Kidney (tissue), 14 donors: Measurements from ENCODE around the gene RIOK1. TPM values are rescaled to one million over a fixed set of nuclear protein-coding genes. Genes with fewer than 3 reads are reported as not detected.

ENCODE experiments used
- DNase-seq, 5 donors: peaks; one replicate each; pipeline ENCODE4 v3.0.0-alpha.2; 2013 to 2020
- FAIRE-seq: peaks from 2 replicates; lab custom pipeline; 2012; peaks lifted over from hg19 to GRCh38; lab: Jason Lieb, UNC
- H3K27ac ChIP-seq, 2 donors: one replicate each; pipeline ENCODE4 v1.7.0; 2013; ENCODE audit warnings: low read depth in 2 of 2, low read length in 2 of 2, inconsistent platforms in 1 of 2
- H3K27me3 ChIP-seq: one replicate; pipeline ENCODE4 v1.7.1; 2013; ENCODE audit warnings: low read length, inconsistent platforms; ENCODE audit not compliant: control insufficient read depth, insufficient read depth
- H3K36me3 ChIP-seq, 3 donors: one replicate each; pipeline versions ENCODE4 v1.7.0 to v1.7.1; 2013; ENCODE audit warnings: low read length in 3 of 3, control low read depth in 1 of 3, inconsistent platforms in 1 of 3; ENCODE audit not compliant: insufficient read depth in 3 of 3, control insufficient read depth in 2 of 3
- H3K4me1 ChIP-seq, 3 donors: one replicate each; pipeline versions ENCODE4 v1.7.0 to v1.7.1; 2013; ENCODE audit warnings: low read length in 3 of 3, inconsistent platforms in 1 of 3, low read depth in 1 of 3; ENCODE audit not compliant: control insufficient read depth in 2 of 3, insufficient read depth in 2 of 3
- H3K4me3 ChIP-seq, 3 donors: one replicate each; pipeline versions ENCODE4 v1.7.0 to v1.8.1; 2013; ENCODE audit warnings: low read length in 3 of 3, control low read depth in 1 of 3, inconsistent platforms in 1 of 3
- H3K9ac ChIP-seq, 3 donors: one replicate each; pipeline versions ENCODE4 v1.7.0 to v1.7.1; 2013; ENCODE audit warnings: low read length in 3 of 3, control low read depth in 1 of 3, inconsistent platforms in 1 of 3
- H3K9me3 ChIP-seq, 3 donors: one replicate each; pipeline versions ENCODE4 v1.7.0 to v1.7.1; 2013; ENCODE audit warnings: low read length in 3 of 3, control low read depth in 1 of 3, inconsistent platforms in 1 of 3; ENCODE audit not compliant: control insufficient read depth in 2 of 3, insufficient read depth in 1 of 3
- intact Hi-C: fragments of 100-400 bp; cut with DNase I; formaldehyde crosslinking; loops from one replicate; pipeline ENCODE4 v1.11.1; 2022
- polyA plus RNA-seq: library from polyadenylated mRNA; stranded (reverse); fragments of 350-450 nt; fragmentation: Illumina TruSeq; extraction: RNeasy Lipid Tissue Mini Kit (QIAGEN cat#74804); gene quantifications from one replicate; pipeline ENCODE4 v1.2.3, GENCODE V29; 2014; ENCODE audit warnings: low read depth, low replicate concordance; ENCODE audit not compliant: insufficient read depth
- total RNA-seq: library from RNA; stranded (reverse); fragmentation: NEBNext Ultra II Directional; extraction: Animal tissue kit (Norgen Biotek cat#: 25700); gene quantifications from one replicate; pipeline ENCODE4 v1.2.1, GENCODE V29; 2021
- TF ChIP-seq, protein P1 (sequence below): IDR thresholded peaks from 3 replicates; pipeline ENCODE4 v1.5.1; 2012; ENCODE audit warnings: mild to moderate bottlenecking, moderate library complexity, borderline replicate concordance; ENCODE audit not compliant: insufficient read depth; ENCODE audit errors: extremely low read depth
- donor health status: control.
- donor health status: control.
- donor health status: control.
- donor health status: control.
- donor health status: control.
- donor health status: DM: yes; HTN: yes; CAD: no.
- donor health status: Normal renal cell carcinoma (clear cell type).

Gene RIOK1
- total and polyA plus RNA-seq, 2 donors from 2014 or later = 8.5 to 19.8 TPM

DNA sequence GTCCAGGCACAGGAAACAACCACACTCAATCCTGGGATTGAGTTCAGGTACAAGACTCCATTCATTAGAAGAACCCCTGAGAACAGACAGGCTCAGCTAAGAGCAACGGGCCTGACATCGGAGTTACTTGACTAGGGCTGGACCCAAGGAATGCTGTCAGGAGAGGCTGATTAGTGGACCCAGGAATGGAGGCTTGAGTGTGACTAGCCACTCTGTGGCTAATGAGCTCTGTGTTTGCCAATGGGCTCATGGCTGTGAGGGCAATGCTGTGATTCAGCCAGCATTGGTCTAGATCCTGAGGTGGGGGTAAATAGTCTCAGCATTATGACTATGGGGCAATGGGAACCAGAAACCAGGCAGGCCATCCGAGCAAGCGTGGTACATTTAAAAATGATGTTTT is 71.8 kb downstream of the RIOK1 start:
- H3K27me3 ChIP-seq = no peaks in the 10 kb centered on the region
- FAIRE-seq = no peak

GRCh38 chr6:7463785-7464184 is 74.2 kb downstream of the RIOK1 start:
- H3K9ac ChIP-seq = no peak overlapping the region
- H3K27ac ChIP-seq = no peak overlapping the region
- no peaks in the 10 kb centered on the region for H3K9me3 ChIP-seq
- TF ChIP-seq, protein P1, sequence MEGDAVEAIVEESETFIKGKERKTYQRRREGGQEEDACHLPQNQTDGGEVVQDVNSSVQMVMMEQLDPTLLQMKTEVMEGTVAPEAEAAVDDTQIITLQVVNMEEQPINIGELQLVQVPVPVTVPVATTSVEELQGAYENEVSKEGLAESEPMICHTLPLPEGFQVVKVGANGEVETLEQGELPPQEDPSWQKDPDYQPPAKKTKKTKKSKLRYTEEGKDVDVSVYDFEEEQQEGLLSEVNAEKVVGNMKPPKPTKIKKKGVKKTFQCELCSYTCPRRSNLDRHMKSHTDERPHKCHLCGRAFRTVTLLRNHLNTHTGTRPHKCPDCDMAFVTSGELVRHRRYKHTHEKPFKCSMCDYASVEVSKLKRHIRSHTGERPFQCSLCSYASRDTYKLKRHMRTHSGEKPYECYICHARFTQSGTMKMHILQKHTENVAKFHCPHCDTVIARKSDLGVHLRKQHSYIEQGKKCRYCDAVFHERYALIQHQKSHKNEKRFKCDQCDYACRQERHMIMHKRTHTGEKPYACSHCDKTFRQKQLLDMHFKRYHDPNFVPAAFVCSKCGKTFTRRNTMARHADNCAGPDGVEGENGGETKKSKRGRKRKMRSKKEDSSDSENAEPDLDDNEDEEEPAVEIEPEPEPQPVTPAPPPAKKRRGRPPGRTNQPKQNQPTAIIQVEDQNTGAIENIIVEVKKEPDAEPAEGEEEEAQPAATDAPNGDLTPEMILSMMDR = no peak
- H3K27me3 ChIP-seq = no peaks in the 10 kb centered on the region
- FAIRE-seq (no peak), DNase-seq (peak in 1 of 5 donors; percentile 21)
- H3K4me3 ChIP-seq = no peak overlapping the region
- H3K36me3 ChIP-seq = no peaks in the 10 kb centered on the region
- intact Hi-C loops = no loop called here
- peaks cover 0 to 2% (median 0%) of the 10 kb centered on the region in 3 donors for H3K4me1 ChIP-seq

More for the DNA sequence above, 71.8 kb downstream of the RIOK1 start:
- Histone ChIP-seq H3K27ac (no peak overlapping the region), H3K9me3 (no peaks in the 10 kb centered on the region), H3K4me3 (no peak overlapping the region), H3K9ac (no peak overlapping the region), H3K4me1 (no peaks in the 10 kb centered on the region), H3K36me3 (no peaks in the 10 kb centered on the region)
- intact Hi-C loops = no loop called here
- DNase-seq = no peak
- TF ChIP-seq, protein P1 = no peak

GRCh38 chr6:7467007-7467897 is 77.6 kb downstream of the RIOK1 start:
- intact Hi-C loops = no loop called here
- Histone ChIP-seq H3K36me3 (no peaks in the 10 kb centered on the region), H3K9ac (no peak overlapping the region), H3K4me1 (peaks cover 0 to 2% (median 0%) of the 10 kb centered on the region in 3 donors), H3K4me3 (no peak overlapping the region), H3K27me3 (no peaks in the 10 kb centered on the region), H3K27ac (no peak overlapping the region), H3K9me3 (no peaks in the 10 kb centered on the region)
- DNase-seq (no peak), FAIRE-seq (no peak)
- TF ChIP-seq, protein P1 = no peak

Other genes starting within 250 kb of the RIOK1 start
- 163 TPM for gene SSR1, start 76.6 kb upstream of the RIOK1 start, total RNA-seq
- 40.4 TPM for gene SSR1, start 76.6 kb upstream of the RIOK1 start, polyA plus RNA-seq
- gene CAGE1, start 66 bp upstream of the RIOK1 start, total RNA-seq = not detected
- not detected for gene CAGE1, start 66 bp upstream of the RIOK1 start, polyA plus RNA-seq
- gene DSP, start 151.9 kb downstream of the RIOK1 start, total RNA-seq = 96.2 TPM
- gene DSP, start 151.9 kb downstream of the RIOK1 start, polyA plus RNA-seq = 14.7 TPM
- gene SNRNP48, start 200.4 kb downstream of the RIOK1 start, total RNA-seq = 12.1 TPM
- 5.2 TPM for gene SNRNP48, start 200.4 kb downstream of the RIOK1 start, polyA plus RNA-seq